HepG2 (cell line): ENCODE measurements around the gene JPH2.

Source experiments
- MAFK ChIP-seq, 2 experiments: IDR thresholded peaks in 1 of 2; conservative IDR thresholded peaks in 1 of 2; 2 replicates each; pipeline ENCODE4 v1.6.1; 2011; ENCODE audit warnings: improper control_type of control experiment in 2 of 2, low read length in 2 of 2
- MTF1 ChIP-seq: sonication (generic); formaldehyde crosslinking; IDR thresholded peaks from 2 replicates; pipeline ENCODE4 v1.5.0; 2020; ENCODE audit warnings: missing genetic modification reagents
- TFDP2 ChIP-seq: sonication (generic); formaldehyde crosslinking; IDR thresholded peaks from 2 replicates; pipeline ENCODE4 v1.4.0; 2020; ENCODE audit warnings: missing genetic modification reagents
- ZNF512 ChIP-seq: sonication (generic); formaldehyde crosslinking; IDR thresholded peaks from 2 replicates; pipeline ENCODE4 v1.4.0; 2020; ENCODE audit warnings: mild to moderate bottlenecking, missing genetic modification reagents
- ZNF512B ChIP-seq: sonication (generic); formaldehyde crosslinking; IDR thresholded peaks from 2 replicates; pipeline ENCODE4 v1.5.1; 2020; ENCODE audit warnings: missing genetic modification reagents, mild to moderate bottlenecking, borderline replicate concordance

GRCh38 chr20:44154521-44155001, 32.4 kb downstream of the JPH2 start:
- TF ChIP-seq MAFK (conservative IDR thresholded peaks at IDR 0.05 in 1 of 2, IDR thresholded peaks at IDR 0.05 in 1 of 2; ENCODE audit: low read length in 2 of 2) (no peak), TFDP2 (no peak), MTF1 (CRISPR knock-in tag) (no peak), ZNF512 (CRISPR knock-in tag) (no peak), ZNF512B (CRISPR knock-in tag) (no peak)
